A673 (cell line): ENCODE measurements around the gene ITM2C. TPM values are rescaled to one million over a fixed set of nuclear protein-coding genes. Genes with fewer than 3 reads are reported as not detected.

Experiments used
- BruUV-seq: library from RNA; stranded (reverse); fragments of 400-500 nt; replicated peaks from 2 replicates; lab custom pipeline; 2021; lab: Mats Ljungman, UMichigan
- CTCF ChIA-PET: fragments of 300-600 bp; sonication (Branson Sonifier 250); formaldehyde crosslinking; loops from one replicate; lab custom pipeline; 2022; ENCODE audit warnings: antibody characterized with exemption; lab: Charles Lee
- POLR2A ChIA-PET: fragments of 300-600 bp; sonication (Branson Sonifier 250); formaldehyde crosslinking; loops from one replicate; lab custom pipeline; 2022; ENCODE audit warnings: antibody characterized with exemption; ENCODE audit not compliant: low non-redundant PET; lab: Charles Lee
- DNase-seq: peaks from one replicate; pipeline ENCODE4 v3.0.0-alpha.2; 2015; ENCODE audit warnings: low spot score
- H3K27ac ChIP-seq: fragments of 200-600 bp; sonication (generic); 2 replicates; pipeline ENCODE4 v1.5.1; 2016; ENCODE audit warnings: mixed run types, low read depth, mild to moderate bottlenecking, mixed read lengths, antibody characterized with exemption, low read length; ENCODE audit not compliant: poor library complexity, severe bottlenecking
- H3K27me3 ChIP-seq: fragments of 200-600 bp; sonication (generic); replicated peaks from 2 replicates; pipeline ENCODE4 v1.6.1; 2017; ENCODE audit warnings: mixed run types, low read depth, mild to moderate bottlenecking, mixed read lengths, antibody characterized with exemption, low read length; ENCODE audit not compliant: insufficient read depth, poor library complexity
- H3K36me3 ChIP-seq: fragments of 200-600 bp; sonication (generic); 2 replicates; pipeline ENCODE4 v1.6.1; 2016; ENCODE audit warnings: mixed run types, mild to moderate bottlenecking, mixed read lengths, antibody characterized with exemption, low read length; ENCODE audit not compliant: insufficient read depth, poor library complexity, severe bottlenecking
- H3K4me1 ChIP-seq: fragments of 200-600 bp; sonication (generic); 2 replicates; pipeline ENCODE4 v1.6.1; 2017; ENCODE audit warnings: mixed run types, mild to moderate bottlenecking, mixed read lengths, antibody characterized with exemption, low read length; ENCODE audit not compliant: insufficient read depth, poor library complexity, severe bottlenecking
- H3K4me3 ChIP-seq: fragments of 200-600 bp; sonication (generic); 2 replicates; pipeline ENCODE4 v1.5.1; 2016; ENCODE audit warnings: low read depth, mixed run types, mild to moderate bottlenecking, mixed read lengths, low read length; ENCODE audit not compliant: poor library complexity, severe bottlenecking
- H3K9me3 ChIP-seq: fragments of 200-600 bp; sonication (generic); 2 replicates; pipeline ENCODE4 v1.6.1; 2016; ENCODE audit warnings: mixed run types, low read depth, mild to moderate bottlenecking, mixed read lengths, antibody characterized with exemption, low read length; ENCODE audit not compliant: poor library complexity, severe bottlenecking
- EZH2 ChIP-seq: fragments of 200-600 bp; sonication (generic); IDR thresholded peaks from 2 replicates; pipeline ENCODE4 v1.6.1; 2017; ENCODE audit warnings: borderline replicate concordance, low read depth, mild to moderate bottlenecking, mixed read lengths, antibody characterized with exemption, low read length; ENCODE audit not compliant: poor library complexity, severe bottlenecking
- intact Hi-C: fragments of 100-400 bp; cut with micrococcal nuclease; formaldehyde crosslinking; loops from one replicate; pipeline ENCODE4 v1.10.0; 2022; ENCODE audit not compliant: unreplicated experiment
- total RNA-seq: library from RNA; stranded (reverse); gene quantifications from 2 replicates; pipeline ENCODE4 v1.2.3, GENCODE V29; 2021
- TF ChIP-seq, protein P1 (sequence below): fragments of 300-800, 200-600 bp; sonication (generic); conservative IDR thresholded peaks from 2 replicates; pipeline ENCODE4 v1.5.1; 2017; ENCODE audit warnings: low read depth, mild to moderate bottlenecking, antibody characterized with exemption, low read length, moderate library complexity, mixed read lengths

Gene ITM2C
- total RNA-seq, 1 experiment from 2014 or later = 283 TPM

DNA sequence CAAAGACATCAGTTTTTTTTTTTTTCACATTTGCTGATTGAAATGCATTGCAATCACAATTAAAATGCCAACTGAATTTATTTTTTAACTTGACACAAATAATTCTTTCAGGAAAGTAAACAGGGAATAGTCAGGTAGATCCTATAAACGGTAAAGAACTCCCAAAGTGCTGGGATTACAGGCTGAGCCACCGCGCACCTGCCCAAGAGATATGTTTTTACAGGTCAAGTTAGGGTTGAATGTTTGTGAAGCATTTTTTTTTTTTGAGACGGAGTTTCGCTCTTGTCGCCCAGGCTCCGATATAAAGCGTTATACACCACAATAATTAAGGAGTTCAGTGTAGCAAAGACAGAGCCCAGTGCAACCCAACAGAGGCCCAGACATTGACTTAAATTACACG is 15.1 kb downstream of the ITM2C start:
- peaks cover 50% of the 10 kb centered on the region for H3K36me3 ChIP-seq
- no TSS peak for BruUV-seq
- intact Hi-C loops = no loop called here
- H3K4me3 ChIP-seq = no peak overlapping the region
- no peak for DNase-seq
- H3K27me3 ChIP-seq = no peaks in the 10 kb centered on the region
- TF ChIP-seq, protein P1, sequence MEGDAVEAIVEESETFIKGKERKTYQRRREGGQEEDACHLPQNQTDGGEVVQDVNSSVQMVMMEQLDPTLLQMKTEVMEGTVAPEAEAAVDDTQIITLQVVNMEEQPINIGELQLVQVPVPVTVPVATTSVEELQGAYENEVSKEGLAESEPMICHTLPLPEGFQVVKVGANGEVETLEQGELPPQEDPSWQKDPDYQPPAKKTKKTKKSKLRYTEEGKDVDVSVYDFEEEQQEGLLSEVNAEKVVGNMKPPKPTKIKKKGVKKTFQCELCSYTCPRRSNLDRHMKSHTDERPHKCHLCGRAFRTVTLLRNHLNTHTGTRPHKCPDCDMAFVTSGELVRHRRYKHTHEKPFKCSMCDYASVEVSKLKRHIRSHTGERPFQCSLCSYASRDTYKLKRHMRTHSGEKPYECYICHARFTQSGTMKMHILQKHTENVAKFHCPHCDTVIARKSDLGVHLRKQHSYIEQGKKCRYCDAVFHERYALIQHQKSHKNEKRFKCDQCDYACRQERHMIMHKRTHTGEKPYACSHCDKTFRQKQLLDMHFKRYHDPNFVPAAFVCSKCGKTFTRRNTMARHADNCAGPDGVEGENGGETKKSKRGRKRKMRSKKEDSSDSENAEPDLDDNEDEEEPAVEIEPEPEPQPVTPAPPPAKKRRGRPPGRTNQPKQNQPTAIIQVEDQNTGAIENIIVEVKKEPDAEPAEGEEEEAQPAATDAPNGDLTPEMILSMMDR = no peak
- TF ChIP-seq EZH2 = no peak
- no peak overlapping the region for H3K27ac ChIP-seq
- CTCF ChIA-PET = no interaction called here
- H3K9me3 ChIP-seq = no peaks in the 10 kb centered on the region
- POLR2A ChIA-PET = no interaction called here
- H3K4me1 ChIP-seq = no peaks in the 10 kb centered on the region

DNA sequence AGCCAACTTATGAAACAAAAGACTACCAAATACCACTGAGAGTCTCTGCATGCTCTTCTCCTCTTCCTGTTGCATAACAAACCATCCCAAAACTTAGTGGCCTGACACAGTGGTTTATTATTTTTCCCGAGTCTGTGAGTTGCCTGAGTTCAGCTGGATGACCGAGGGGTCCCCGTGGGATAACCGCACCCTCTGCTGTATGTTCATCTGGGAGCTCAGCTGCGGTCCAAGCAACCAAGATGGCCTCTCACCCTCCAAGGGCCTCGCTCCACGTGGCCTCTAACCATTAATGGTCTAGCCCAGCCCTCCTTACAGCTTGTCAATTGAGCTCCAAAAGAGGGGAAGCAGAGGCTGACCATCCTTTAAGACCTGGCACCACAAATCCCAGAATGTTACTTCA is 17.1 kb downstream of the ITM2C start:
- CTCF ChIA-PET = no interaction called here
- no peak for DNase-seq

DNA sequence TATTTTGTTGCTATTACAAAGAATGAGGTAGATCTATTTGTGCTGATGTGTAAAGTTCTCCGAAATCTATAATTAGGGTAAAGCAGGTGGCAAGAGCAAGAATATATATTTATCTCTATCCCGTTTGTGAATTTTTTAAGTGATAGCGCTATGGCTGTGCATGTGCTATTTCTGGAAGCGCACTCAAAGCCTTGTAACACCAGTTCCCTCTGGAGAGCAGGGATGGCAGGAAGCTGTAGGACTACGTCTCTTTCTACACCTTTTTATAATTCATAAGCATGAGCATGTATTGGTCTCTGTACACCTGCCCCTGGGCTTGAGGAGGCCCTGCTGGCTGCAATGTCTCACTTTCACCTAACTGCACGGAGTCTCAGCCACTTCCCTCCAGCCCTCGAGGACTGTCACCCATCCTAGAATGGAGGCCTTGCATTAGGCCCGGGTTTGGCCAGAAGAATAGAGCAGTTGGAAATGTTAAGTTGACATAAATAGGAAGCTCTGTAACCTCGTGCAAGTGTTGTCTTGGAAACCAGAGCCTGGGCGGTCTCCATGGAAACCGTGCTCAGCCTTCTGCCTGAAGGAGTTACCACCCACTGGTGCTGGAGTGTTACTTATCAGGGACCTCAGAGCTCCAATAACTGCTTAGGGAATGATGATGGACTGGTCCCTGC is 20.9 kb downstream of the ITM2C start:
- intact Hi-C loops = no loop called here
- no peak overlapping the region for H3K27ac ChIP-seq
- no peak overlapping the region for H3K4me3 ChIP-seq
- ChIA-PET CTCF (interaction anchor here (1.0 kb wide), 1 partner anchor 18 kb away, joined by 3 read pairs; no protein-coding TSS in a partner anchor), POLR2A (no interaction called here)
- peak; percentile 54 for DNase-seq
- no peaks in the 10 kb centered on the region for H3K36me3 ChIP-seq
- H3K4me1 ChIP-seq = no peaks in the 10 kb centered on the region
- no peaks in the 10 kb centered on the region for H3K27me3 ChIP-seq
- no peak for TF ChIP-seq EZH2
- TF ChIP-seq, protein P1 = no peak
- H3K9me3 ChIP-seq = no peaks in the 10 kb centered on the region
- no TSS peak for BruUV-seq

More for the DNA sequence above, 17.1 kb downstream of the ITM2C start:
- Histone ChIP-seq H3K9me3 (no peaks in the 10 kb centered on the region), H3K27ac (no peak overlapping the region), H3K4me1 (no peaks in the 10 kb centered on the region), H3K36me3 (peaks cover 32% of the 10 kb centered on the region), H3K27me3 (no peaks in the 10 kb centered on the region), H3K4me3 (no peak overlapping the region)
- POLR2A ChIA-PET = no interaction called here
- no TSS peak for BruUV-seq
- TF ChIP-seq, protein P1 = no peak
- no peak for TF ChIP-seq EZH2
- intact Hi-C loops = no loop called here
